ENCODE results near the gene DPP10. TPM values are rescaled to one million over a fixed set of nuclear protein-coding genes. Genes with fewer than 3 reads are reported as not detected.

The DPP10 gene
- total and polyA plus RNA-seq, 10 of the 15 experiments (the other 5 are each of a cell fraction or from before 2014, with no cell fraction given), result not detected

DNA sequence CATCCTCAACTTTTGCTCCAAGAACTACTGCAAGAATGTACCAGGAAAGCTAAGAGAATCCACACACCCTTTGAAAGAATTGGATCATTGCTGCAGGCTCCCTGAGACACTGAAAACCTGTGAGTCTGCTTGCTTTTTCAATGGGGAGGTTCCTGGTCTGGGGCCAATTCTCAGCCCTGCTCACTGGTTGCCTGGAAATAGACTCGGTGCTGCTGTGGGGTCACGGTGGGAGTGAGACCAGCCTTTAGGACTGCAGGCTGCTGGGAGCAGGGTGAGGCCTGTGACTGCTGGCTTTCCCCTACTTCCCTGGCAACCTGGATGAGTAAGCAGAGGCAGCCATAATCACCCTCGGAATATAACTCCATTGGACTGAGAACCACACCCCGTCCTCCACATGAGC lies 569.3 kb downstream of the DPP10 start:
- ChIA-PET RAD21 (ENCODE audit: unreplicated experiment) (no interaction called here), POLR2A (no interaction called here), CTCF (no interaction called here), SMC1A (ENCODE audit: uncharacterized antibody, unreplicated experiment) (no interaction called here)
- H3K4me2 ChIP-seq (ENCODE audit: control insufficient read depth, insufficient read depth), result no peak overlapping the region
- ATAC-seq (no peak), DNase-seq (ENCODE audit: low read depth, low spot score) (no peak), FAIRE-seq (no peak)
- in situ Hi-C loops (cut with MboI) (no loop called here), intact Hi-C loops (cut with micrococcal nuclease; ENCODE audit: unreplicated experiment) (no loop called here)
- no peaks in the 10 kb centered on the region for H3K4me1 ChIP-seq (ENCODE audit: control insufficient read depth, insufficient read depth, low read length)
- no peaks in the 10 kb centered on the region for H3K36me3 ChIP-seq (ENCODE audit: control insufficient read depth in 2 of 2, insufficient read depth in 2 of 2, low read length in 1 of 2)
- H4K20me1 ChIP-seq (ENCODE audit: control insufficient read depth, insufficient read depth), result no peaks in the 10 kb centered on the region
- H3K27me3 ChIP-seq (replicated peaks in 1 of 2; ENCODE audit: control insufficient read depth in 2 of 2, insufficient read depth in 2 of 2, low read length in 1 of 2), result no peaks in the 10 kb centered on the region
- 24% methylated on average over 4 of the region's 4 CpGs for WGBS (ENCODE audit: insufficient coverage, insufficient replicate concordance, low lambda C conversion rate, missing lambda C conversion rate)
- no peaks in the 10 kb centered on the region for H3K9me3 ChIP-seq (replicated peaks; ENCODE audit: control insufficient read depth, insufficient read depth, low read length)
- no TSS peak for BruUV-seq (replicated peaks)
- H2AFZ ChIP-seq (ENCODE audit: control insufficient read depth, low read depth, low read length), result no peak overlapping the region
- no peak overlapping the region for H3K27ac ChIP-seq (ENCODE audit: control insufficient read depth, insufficient read depth)
- H3K4me3 ChIP-seq, result no peak overlapping the region
- TF ChIP-seq, protein P1, sequence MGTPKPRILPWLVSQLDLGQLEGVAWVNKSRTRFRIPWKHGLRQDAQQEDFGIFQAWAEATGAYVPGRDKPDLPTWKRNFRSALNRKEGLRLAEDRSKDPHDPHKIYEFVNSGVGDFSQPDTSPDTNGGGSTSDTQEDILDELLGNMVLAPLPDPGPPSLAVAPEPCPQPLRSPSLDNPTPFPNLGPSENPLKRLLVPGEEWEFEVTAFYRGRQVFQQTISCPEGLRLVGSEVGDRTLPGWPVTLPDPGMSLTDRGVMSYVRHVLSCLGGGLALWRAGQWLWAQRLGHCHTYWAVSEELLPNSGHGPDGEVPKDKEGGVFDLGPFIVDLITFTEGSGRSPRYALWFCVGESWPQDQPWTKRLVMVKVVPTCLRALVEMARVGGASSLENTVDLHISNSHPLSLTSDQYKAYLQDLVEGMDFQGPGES (IDR thresholded peaks at IDR 0.05), result no peak
- no peak for TF ChIP-seq SIN3A (IDR thresholded peaks at IDR 0.05; ENCODE audit: low read depth, low read length)
- no peak for TF ChIP-seq CREM (IDR thresholded peaks at IDR 0.05; ENCODE audit: low read depth)
- TF ChIP-seq, protein P2, sequence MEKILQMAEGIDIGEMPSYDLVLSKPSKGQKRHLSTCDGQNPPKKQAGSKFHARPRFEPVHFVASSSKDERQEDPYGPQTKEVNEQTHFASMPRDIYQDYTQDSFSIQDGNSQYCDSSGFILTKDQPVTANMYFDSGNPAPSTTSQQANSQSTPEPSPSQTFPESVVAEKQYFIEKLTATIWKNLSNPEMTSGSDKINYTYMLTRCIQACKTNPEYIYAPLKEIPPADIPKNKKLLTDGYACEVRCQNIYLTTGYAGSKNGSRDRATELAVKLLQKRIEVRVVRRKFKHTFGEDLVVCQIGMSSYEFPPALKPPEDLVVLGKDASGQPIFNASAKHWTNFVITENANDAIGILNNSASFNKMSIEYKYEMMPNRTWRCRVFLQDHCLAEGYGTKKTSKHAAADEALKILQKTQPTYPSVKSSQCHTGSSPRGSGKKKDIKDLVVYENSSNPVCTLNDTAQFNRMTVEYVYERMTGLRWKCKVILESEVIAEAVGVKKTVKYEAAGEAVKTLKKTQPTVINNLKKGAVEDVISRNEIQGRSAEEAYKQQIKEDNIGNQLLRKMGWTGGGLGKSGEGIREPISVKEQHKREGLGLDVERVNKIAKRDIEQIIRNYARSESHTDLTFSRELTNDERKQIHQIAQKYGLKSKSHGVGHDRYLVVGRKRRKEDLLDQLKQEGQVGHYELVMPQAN (conservative IDR thresholded peaks at IDR 0.05), result no peak
- TF ChIP-seq SMARCA5 (IDR thresholded peaks at IDR 0.05), result no peak
- no peak for TF ChIP-seq SUZ12 (IDR thresholded peaks at IDR 0.05; ENCODE audit: unreplicated experiment)
- no peak for TF ChIP-seq WRNIP1 (IDR thresholded peaks at IDR 0.05; ENCODE audit: borderline replicate concordance, low read depth, low read length)
- TF ChIP-seq GABPA (IDR thresholded peaks at IDR 0.05; ENCODE audit: low read depth), result no peak
- TF ChIP-seq, protein P3, sequence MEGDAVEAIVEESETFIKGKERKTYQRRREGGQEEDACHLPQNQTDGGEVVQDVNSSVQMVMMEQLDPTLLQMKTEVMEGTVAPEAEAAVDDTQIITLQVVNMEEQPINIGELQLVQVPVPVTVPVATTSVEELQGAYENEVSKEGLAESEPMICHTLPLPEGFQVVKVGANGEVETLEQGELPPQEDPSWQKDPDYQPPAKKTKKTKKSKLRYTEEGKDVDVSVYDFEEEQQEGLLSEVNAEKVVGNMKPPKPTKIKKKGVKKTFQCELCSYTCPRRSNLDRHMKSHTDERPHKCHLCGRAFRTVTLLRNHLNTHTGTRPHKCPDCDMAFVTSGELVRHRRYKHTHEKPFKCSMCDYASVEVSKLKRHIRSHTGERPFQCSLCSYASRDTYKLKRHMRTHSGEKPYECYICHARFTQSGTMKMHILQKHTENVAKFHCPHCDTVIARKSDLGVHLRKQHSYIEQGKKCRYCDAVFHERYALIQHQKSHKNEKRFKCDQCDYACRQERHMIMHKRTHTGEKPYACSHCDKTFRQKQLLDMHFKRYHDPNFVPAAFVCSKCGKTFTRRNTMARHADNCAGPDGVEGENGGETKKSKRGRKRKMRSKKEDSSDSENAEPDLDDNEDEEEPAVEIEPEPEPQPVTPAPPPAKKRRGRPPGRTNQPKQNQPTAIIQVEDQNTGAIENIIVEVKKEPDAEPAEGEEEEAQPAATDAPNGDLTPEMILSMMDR (IDR thresholded peaks at IDR 0.05 in 2 of 3, conservative IDR thresholded peaks at IDR 0.05 in 1 of 3; ENCODE audit: control insufficient read depth in 2 of 3, extremely low read depth in 1 of 3, insufficient read depth in 1 of 3, low read depth in 3 of 3, low read length in 3 of 3), result no peak
- no peak for TF ChIP-seq NBN (IDR thresholded peaks at IDR 0.05)
- H3K79me2 ChIP-seq (ENCODE audit: control insufficient read depth, insufficient read depth, low read length), result no peaks in the 10 kb centered on the region
- no peak overlapping the region for H3K9ac ChIP-seq (ENCODE audit: control insufficient read depth, insufficient read depth, low read length)

All from GM12878 (cell line).